NCI-H2107 (cell line): Measurements from ENCODE around the gene DLGAP1.
"Not testable (repeated sequence)": the region's sequence is repeated elsewhere in the genome, so short reads cannot be mapped to it uniquely, and the experiment has no call there.

Source experiments
- DNase-seq: peaks from one replicate; lab custom pipeline; 2025; lab: John Stamatoyannopoulos, UW

The DLGAP1 gene

DNA sequence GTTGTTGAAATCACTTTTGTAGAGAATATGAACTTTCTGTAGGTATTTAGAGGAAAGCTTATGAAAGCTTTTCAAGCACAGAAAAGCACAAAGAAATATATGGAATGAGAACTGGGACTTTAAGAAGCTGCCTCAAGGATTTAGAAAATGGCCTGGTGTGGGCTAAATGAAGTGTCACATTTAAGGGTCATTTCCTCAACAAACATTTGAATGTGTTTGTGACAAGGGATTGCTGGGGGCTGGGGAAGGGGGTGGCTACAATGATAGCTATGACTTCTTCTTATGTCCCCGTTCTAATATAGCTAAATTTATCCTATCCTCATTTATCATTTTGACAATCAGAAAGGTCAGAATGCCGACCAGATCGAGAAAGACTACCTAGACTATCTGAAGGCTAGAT lies 69.2 kb downstream of the DLGAP1 start:
- no peak for DNase-seq

DNA sequence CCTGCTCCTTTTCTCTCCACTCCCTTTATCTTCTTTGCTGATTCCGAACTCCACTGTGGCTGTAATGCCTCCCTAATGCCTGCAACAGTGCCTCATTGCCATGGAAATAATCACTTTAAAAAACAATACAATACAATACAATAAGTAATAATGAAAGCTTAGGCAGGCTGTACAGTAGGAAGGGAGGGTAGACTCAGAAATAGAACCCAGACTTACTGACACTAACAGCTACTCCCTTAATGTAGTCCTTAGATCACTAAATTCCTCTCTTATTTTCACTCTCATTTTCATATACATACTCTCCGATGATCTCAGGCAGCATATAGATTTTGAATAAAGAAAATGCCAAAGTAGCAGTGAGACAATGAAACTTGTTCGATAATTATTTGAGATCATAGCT lies 70.2 kb downstream of the DLGAP1 start:
- DNase-seq: no peak

DNA sequence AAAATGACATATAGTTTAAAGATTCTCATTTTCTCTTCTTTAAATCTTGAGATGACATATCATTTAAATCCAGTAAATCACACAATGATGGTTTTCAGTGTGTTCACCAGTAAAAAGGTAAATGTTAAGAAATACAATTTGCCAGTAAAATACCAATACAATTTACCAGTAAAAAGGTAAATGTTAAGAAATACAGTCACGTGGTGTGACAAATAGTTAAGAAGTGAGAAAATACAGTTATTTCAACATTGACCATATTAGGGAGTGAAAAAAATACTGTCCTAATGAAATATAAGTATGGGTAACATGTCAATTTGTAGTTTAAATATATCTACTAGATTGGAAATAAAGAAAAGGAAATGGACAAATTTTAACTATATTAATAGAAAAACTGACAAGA lies 80.5 kb downstream of the DLGAP1 start:
- DNase-seq: no peak

DNA sequence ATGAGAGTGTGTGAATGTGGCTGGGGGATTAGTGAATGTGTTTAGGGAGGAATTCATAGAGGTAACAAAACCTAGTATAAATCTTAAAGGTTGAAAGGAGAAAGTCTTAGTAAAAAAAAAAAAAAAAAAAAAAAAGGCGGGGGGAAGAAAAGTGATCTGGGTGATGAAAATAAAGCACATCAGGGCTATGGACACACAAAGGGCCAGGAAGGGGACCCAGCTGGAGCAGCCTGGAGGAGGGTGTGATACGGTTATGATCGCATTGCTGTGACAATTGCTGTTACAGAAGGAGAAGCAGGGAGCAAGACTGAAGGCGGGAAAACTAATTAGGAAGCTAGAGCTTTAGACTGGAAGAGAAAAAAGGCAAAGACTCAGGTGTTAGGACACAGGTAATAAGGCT lies 85.4 kb downstream of the DLGAP1 start:
- DNase-seq: no peak

DNA sequence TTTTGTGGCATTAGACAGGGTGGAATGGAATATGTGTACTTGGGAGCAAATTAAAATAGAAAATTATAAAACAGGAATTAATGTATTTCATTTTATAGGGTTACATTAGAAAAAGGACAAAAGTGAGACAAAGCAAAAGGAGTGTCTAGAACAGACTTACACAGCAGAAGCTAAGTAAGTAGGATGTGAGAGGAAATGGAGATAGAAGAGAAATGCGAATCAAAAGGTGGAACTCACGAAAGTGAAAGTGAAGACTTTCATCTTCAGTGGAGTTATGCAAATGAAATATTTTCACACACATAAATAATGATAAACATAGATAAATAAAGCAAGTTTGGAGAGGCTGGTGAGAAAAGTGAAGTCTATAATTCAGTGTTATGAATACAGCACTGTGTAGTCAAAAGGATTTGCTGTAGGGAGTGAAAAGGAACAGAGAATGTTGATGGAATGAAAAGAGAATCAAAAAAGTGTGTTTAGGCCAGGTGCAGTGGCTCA lies 94.8 kb downstream of the DLGAP1 start:
- DNase-seq: no peak

DNA sequence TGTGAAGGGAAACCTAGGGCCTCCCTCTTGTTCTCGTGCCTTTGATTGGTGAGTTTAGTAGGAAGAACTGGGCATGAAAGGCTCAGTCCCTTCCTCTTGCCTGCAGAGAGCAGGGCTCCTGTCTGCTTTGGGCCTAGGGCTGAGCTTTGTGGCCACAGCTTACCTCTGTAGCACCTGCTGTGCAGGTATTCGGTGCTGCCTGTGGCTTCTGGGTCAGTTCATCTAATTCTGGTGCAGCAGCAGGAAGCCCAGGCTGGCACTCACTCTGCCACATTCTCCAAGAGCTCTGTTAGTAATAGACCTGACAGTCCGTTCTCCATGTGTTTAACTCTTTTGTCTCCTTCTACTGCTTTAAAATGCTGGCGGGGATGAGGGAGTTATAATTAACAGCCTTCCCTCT lies 96.5 kb downstream of the DLGAP1 start:
- DNase-seq: no peak

DNA sequence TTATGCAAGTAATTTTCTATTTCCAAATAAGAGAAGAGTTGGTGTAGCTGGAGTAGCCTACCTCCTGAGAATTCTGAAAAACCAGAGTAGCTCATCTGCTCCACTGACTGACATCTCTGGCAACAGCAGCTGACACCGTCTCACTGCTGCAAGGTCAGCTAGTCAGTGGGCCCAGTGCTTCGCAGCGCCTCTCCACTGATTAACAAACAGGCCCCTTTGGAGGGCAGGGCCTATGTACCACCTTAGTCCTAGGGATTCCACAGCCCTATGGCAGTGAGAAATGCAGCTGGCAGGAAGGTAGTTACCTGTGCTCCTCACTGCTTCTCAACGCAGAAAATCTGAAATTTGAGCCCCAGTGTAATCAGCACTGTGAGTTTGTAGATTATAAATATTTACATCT lies 97.5 kb downstream of the DLGAP1 start:
- no peak for DNase-seq

DNA sequence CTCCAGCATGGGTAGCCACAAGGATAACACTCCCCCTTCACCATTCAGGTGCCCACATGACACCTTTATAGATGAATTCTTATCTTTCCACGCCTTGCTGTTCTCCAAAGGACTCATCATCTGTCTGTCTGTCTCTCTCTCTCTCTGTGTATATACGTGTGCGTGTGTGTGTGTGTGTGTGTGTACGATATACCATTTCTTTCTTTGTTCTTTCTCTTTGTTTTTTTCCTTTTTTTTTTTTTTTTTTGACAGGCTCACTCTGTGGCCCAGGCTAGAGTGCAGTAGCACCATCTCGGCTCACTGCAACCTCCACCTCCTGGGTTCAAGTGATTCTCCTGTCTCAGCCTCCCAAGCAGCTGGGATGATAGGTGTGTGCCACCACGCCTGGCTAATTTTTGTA lies 98.2 kb downstream of the DLGAP1 start:
- no peak for DNase-seq

DNA sequence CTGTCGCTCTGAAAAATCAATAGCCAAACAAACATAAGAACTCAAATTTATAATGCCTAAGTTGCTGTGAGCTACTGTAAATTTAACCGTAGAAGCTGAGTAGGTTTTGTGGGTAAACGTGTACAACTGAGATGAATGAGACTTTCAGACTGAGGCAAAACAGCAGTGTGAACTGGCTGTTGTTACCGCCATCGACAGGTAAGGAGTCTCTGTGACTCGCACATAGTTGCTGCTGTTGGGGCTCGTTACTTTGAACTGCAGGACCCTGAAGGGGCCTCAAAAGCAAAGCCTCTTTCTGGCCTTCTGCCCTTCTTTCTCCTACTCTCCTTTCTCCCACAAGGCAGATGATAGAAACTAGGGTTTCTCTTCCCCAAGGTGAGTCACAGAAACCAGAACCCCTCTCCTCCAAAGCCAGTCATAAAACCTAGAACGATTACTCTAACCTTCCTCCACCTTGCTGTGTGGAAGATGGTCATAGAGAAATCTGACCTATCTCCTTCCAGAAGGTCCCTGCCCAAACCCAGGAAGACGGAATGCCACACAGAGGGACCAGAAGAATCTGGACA lies 101.2 kb downstream of the DLGAP1 start:
- DNase-seq: no peak

DNA sequence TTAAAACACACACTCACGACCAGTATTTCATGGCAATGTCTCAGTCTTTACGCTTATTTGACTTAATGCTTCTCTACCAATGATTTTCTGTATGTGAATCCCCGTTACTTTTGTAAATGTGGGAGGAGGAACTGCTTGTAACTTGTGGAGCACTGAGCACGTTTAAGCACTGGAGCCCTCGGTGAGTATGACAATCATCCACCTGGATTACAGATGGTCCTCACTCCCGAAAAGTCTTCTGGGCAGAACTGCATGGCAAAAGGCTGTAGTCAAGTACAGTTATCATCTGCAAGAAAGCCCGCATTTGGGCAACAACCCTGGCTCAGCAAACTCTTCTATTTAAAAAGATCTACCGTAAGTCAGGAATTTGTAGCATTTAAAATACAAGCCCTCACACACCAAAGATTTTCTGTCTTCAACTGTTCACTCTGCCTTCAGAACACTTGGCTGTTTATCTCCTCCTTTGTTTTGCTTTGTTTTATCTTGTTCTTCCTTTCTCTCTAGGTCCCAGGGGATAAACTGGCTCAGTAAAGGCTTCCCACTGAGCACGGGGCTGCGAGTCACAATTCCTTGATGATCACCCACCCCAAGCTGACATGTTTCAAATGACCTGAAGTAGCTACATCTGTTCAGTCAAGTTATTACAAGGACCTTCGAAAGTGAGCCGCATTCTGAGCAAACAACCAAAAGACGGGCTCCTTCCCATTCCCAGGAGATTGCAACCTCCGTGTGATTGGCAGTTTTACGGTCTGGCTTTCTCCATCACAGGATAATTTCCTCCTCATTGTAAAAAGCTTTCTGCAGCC lies 102.2 kb downstream of the DLGAP1 start:
- DNase-seq: no peak

DNA sequence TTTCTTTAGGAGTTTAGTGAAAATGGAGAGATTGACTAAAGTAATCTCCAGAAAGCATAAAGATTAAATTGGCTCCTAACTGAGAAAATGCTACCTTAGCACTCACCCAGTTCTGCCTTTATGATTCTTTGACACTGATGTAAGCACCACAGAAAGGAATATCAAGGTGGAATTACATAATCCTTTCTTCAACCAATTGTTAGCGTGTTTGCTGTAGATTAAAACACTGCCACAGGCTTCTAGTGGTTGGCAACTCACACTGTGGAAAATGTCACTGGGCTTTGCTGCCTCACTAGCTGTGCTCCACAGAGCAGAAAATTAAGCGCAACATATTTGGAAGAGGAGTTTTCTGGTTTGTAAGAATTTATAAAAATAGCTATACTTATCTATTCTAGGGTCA lies 104.1 kb downstream of the DLGAP1 start:
- no peak for DNase-seq

DNA sequence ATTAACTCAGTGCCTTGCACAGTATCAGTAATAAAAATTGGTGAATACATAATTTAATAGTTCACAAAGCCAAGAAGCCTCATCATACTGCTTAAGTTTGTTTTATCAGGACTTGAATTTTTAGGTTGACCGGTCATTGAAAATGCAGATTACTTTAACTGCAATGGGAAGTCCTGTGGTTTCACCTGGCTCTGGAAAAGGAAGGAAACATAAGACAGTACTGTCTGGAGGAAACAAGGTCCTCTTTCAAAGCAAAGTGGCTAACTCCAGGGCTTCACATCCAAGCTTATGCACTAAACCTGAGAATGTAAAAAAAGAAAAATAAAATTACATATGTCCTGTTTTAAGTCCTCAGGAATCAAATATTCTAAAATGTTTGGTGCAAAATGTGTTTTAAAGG lies 119.7 kb downstream of the DLGAP1 start:
- DNase-seq: no peak

DNA sequence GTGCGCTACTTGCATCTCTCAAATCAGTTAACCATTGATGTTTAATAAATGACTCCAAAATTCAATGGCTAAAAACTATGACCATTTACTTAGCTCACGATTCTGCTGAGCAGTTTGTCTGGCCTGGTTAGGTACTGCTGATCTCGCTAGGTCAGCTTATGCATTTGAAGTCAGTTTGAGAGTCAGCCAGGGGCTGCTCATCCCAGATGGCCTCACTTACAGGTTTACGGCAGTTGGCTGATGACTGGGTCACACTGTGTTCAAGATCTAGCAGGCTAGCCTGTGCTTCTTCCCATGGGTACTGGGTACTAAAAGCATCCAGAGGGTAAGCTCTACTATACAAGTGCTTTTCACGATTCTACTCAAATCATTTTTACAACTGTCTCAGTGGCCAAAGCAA lies 122.1 kb downstream of the DLGAP1 start:
- no peak for DNase-seq

DNA sequence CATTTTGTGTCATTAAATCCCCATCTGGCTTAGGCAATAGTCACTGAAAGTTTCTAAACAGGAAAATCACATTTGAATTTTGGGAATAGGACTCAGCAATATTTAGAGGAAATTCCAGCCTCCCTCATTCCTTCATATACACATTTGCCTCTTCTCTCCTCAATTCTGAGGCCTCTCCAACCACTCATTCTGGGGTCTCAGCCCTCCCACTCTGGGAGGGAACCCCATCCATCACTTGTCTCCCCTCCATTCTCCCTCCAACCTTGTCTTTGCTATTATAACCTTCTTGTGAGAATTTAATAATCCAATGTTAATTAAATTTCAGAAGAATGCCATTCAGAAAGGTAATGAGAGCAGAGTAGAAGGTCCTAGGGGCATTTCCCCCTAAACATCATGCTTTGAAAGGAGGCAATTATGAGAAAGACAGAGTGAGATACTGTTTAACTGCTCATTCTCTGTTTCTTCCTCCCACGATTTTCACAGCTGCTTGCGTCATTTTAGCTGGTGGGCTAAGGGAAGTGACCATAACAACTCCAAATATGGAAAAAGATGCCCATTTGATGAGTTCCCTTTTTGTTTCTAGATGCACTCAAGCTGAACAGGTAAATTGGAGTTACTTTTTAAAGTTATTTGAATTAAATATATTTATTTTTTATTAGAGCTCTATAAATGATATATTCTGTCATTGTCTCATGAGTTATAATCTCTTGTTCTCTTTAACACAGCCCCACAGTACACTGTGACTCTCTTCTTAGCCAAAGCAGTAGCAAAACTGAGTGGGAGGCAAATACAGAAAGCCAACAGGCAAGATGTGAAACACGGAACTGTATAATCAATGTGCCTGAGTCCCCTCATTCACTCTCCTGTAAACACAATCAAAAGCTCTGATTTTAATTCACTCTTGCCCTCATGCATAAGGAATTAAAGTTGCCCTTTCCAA lies 135.1 kb downstream of the DLGAP1 start:
- DNase-seq: no peak

DNA sequence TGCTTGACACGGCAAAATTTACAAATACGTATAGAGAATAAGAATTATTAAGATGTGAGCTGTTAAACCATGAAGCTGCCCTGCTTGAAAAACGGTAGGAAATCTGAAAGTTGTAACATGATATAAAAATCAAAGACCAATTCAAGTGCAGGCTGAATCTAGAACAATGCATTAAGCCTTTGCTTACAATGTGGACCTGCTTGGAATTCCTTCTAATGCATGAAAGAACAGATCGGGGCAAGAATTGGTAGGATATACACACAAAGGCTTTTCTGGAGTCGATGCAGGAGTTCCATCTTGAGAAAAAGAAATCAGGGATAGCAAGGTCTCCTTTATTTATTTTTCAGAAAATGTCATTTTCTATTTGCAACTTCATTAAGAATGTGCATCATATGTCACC lies 136.8 kb downstream of the DLGAP1 start:
- no peak for DNase-seq

DNA sequence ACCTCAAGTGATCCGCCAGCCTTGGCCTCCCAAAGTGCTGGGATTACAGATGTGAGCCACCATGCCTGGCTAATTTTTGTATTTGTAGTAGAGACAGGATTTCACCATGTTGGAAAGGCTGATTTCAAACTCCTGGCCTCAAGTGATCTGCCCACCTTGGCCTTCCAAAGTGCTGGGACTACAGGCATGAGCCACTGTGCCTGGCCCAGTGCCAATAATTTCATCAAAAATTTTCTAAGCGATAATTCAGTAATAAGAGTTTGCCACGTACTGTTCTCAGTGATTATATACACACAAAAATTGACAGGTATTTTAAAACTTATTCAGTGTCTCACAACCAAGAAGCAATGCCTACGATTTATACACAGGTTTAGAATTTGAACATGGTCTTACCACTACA lies 143.2 kb downstream of the DLGAP1 start:
- DNase-seq: not testable (repeated sequence)

DNA sequence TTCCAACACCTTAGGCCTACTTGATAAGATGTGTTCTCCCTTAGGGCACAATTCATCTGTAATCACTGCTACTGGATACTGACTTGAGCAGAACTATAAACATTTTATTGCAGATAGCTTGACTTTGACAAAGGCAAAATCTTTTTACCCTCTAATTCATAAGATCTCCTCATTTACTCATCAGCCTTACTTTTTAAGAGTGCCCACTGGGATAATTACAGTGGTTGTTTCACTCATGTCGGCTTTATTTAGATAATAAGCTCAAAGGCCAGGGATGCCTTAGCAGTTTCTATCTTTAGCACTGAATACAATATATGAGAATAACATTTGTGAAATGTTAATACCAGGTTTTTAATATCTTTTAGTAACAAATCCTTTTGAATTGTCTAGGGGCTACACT lies 144.0 kb downstream of the DLGAP1 start:
- DNase-seq: no peak

DNA sequence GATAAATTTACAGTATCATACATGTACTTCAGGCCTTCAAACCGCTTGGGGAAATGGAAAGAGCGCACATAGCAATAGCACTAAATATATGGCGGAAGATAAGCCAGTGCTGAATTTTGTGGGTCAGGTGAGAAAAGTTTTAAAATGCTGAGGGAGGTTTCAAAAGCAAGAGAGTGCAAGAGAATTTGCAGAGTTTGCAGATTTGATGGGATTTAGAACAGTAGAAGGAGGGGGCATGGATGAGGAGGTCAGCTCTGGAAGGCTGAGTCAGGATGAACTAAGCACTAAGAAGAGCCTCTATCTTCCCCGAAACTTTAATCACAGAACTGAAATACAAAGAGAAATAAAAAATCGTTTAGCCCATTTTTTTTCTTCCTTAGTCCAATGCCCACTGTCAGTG lies 145.9 kb downstream of the DLGAP1 start:
- no peak for DNase-seq

DNA sequence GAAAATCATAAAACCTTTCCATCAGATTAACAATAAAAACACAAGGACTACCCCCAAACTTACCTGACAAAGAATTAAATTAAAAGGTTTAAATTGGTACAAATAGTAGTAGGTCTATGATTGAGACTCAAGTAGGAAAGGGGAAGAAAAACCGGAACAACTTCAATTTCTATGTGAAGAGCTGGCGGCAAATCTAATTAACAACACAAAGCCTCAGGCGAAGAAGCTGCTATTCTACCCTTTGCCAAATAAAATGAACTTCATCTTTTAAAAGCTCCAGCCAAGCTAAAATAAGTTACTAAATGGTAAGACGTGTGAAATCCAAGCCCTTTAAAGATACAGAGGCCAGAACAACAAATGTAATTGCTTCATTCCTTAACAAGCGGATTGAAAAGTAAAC lies 146.5 kb downstream of the DLGAP1 start:
- no peak for DNase-seq

DNA sequence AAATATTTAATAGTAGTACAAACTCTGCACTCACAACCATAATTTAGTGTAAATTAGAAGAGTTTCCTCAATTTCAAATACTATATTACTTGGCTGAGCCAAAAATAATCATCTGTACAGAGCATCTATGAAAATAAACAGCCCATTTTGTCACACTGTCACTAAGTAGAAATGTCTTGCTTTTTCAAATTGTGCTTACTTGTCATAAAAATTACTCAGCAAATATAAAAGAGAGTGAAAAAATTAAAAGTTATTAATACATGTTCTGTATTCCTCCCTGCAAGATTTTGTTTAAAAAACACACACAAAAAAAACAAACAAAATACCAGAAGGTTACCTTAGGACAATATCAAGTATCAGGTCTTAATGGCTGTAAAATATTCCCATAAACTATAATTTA lies 155.7 kb downstream of the DLGAP1 start:
- no peak for DNase-seq

DNA sequence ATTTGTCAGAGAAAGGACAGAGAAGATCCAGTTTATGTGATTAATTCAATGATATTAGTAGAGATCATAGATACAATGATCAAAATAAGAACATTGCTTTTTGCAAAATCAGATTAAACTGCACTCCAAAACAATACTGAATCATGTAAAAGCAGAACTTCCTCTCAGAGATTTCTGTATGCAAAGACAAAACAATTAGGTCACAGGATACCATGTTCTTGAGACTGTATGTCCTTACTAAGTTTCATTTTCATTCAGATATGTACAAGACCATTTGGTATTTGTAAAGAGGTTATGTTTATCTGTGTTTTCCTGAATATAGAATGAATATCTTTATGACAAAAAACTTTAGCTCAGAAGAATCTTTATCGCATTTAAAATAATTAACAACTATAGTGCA lies 161.8 kb downstream of the DLGAP1 start:
- DNase-seq: no peak

DNA sequence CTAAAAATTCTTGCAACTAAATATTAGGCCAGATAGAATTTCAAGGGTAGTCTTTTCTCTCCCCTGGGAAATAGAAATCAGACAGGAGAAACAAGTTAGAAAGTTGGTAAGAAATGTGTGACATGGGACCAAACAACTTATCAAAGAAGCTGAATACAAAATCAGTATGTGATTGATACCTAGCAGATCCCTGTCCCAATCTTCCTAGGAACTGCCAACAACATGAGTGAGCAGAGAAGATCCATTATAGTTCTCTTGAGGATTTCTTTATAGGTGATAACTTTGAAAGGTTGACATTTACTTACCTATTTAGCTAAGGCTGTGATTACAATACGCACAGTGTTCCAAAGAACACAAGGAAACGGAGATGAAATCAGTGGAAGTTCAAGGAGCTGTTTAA lies 162.4 kb downstream of the DLGAP1 start:
- DNase-seq: no peak

DNA sequence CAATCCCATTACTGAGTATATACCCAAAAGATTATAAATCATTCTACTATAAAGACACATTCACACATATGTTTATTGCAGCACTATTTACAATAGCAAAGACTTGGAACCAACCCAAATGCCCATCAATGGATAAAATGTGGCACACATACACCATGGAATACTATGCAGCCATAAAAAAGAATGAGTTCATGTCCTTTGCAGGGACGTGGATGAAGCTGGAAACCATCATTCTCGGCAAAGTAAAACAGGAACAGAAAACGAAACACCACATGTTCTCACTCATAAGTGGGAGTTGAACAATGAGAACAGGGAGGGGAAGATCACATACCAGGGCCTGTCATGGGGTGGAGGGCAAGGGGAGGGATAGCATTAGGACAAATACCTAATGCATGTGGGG lies 167.8 kb downstream of the DLGAP1 start:
- DNase-seq: not testable (repeated sequence)
